Measurements from ENCODE around the gene BOD1.

DNA sequence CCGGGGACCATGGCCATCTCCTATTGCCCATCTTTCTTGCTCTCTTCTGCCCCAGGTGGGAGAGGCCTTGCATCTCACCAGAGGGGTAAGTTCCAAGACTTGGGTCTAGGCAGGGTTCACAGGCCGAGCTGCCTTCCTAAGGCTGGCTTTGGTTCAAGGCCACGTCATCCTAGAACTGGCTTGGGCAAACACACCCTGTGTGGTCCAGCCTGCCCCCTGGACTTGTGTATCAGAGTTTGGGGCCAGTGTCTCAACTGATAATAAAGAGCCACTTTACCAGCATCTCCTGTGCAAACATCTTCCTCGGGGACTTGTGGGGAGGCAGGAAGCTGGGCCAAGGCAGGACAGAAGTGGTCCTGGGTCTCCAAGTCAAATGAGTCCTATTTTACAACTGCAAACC, 17.8 kb downstream of the BOD1 start:
- no peak for TF ChIP-seq POLR2A (IDR thresholded peaks at IDR 0.05; ENCODE audit: low read depth, low read length)
- TF ChIP-seq, protein P1, sequence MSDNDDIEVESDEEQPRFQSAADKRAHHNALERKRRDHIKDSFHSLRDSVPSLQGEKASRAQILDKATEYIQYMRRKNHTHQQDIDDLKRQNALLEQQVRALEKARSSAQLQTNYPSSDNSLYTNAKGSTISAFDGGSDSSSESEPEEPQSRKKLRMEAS (IDR thresholded peaks at IDR 0.05; ENCODE audit: insufficient read depth, insufficient read length): no peak
- TF ChIP-seq POLR2AphosphoS5 (IDR thresholded peaks at IDR 0.05; ENCODE audit: insufficient read depth, low read depth, low read length): no peak
- TF ChIP-seq, protein P2, sequence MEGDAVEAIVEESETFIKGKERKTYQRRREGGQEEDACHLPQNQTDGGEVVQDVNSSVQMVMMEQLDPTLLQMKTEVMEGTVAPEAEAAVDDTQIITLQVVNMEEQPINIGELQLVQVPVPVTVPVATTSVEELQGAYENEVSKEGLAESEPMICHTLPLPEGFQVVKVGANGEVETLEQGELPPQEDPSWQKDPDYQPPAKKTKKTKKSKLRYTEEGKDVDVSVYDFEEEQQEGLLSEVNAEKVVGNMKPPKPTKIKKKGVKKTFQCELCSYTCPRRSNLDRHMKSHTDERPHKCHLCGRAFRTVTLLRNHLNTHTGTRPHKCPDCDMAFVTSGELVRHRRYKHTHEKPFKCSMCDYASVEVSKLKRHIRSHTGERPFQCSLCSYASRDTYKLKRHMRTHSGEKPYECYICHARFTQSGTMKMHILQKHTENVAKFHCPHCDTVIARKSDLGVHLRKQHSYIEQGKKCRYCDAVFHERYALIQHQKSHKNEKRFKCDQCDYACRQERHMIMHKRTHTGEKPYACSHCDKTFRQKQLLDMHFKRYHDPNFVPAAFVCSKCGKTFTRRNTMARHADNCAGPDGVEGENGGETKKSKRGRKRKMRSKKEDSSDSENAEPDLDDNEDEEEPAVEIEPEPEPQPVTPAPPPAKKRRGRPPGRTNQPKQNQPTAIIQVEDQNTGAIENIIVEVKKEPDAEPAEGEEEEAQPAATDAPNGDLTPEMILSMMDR (IDR thresholded peaks at IDR 0.05; ENCODE audit: extremely low read depth in 1 of 2, insufficient read depth in 1 of 2, low read depth in 1 of 2, low read length in 2 of 2): no peak
- TF ChIP-seq EZH2 (IDR thresholded peaks at IDR 0.05; ENCODE audit: borderline replicate concordance, low read depth, low read length, severe bottlenecking): no peak
- no peak for TF ChIP-seq JUN (IDR thresholded peaks at IDR 0.05; ENCODE audit: borderline replicate concordance, insufficient read depth, insufficient read length, low read depth)

All from endothelial cell of umbilical vein (primary cell).